Uterus (tissue), 4 donors: ENCODE data around the gene LRRC55. TPM values are rescaled to one million over a fixed set of nuclear protein-coding genes. Genes with fewer than 3 reads are reported as not detected.

Source experiments
- DNase-seq, 2 donors: peaks; one replicate each; pipeline ENCODE4 v3.0.0-alpha.2; 2019 to 2020
- H3K27ac ChIP-seq, 2 donors: fragments of 200-600 bp; sonication (generic); 1 replicate in 1 of 2; 2 replicates in 1 of 2; pipeline ENCODE4 v1.5.1; 2016 to 2018
- H3K27me3 ChIP-seq, 2 donors: fragments of 200-600 bp; sonication (generic); one replicate each; pipeline ENCODE4 v1.5.1; 2018 to 2019; ENCODE audit warnings: control low read depth in 1 of 2
- H3K36me3 ChIP-seq, 2 donors: fragments of 200-600 bp; sonication (generic); one replicate each; pipeline ENCODE4 v1.5.1; 2019; ENCODE audit warnings: control low read depth in 1 of 2
- H3K4me1 ChIP-seq, 2 donors: fragments of 200-600 bp; sonication (generic); one replicate each; pipeline ENCODE4 v1.5.1; 2018 to 2019; ENCODE audit warnings: control low read depth in 1 of 2
- H3K4me3 ChIP-seq, 2 donors: fragments of 200-600 bp; sonication (generic); 1 replicate in 1 of 2; 2 replicates in 1 of 2; pipeline ENCODE4 v1.5.1; 2018 to 2019; ENCODE audit warnings: mild to moderate bottlenecking in 1 of 2
- H3K9me3 ChIP-seq, 2 donors: fragments of 200-600 bp; sonication (generic); one replicate each; pipeline ENCODE4 v1.5.1; 2019; ENCODE audit warnings: control low read depth in 1 of 2
- CTCF ChIP-seq, 4 experiments: fragments of 200-600 bp in 2 of 4; fragments of 450-650 bp in 2 of 4; sonication (generic) in 2 of 4; IDR thresholded peaks; one replicate each; pipeline ENCODE4 v1.5.1; 2016 to 2019; ENCODE audit warnings: antibody characterized with exemption in 4 of 4, mild to moderate bottlenecking in 2 of 4, moderate library complexity in 1 of 4
- POLR2A ChIP-seq, 2 donors: fragments of 450-650 bp; IDR thresholded peaks; one replicate each; pipeline ENCODE4 v1.6.1; 2016; ENCODE audit warnings: antibody characterized with exemption in 2 of 2, mild to moderate bottlenecking in 1 of 2, moderate library complexity in 1 of 2
- intact Hi-C: fragments of 100-400 bp; cut with DNase I; formaldehyde crosslinking; loops from one replicate; pipeline ENCODE4 v1.15.1; 2023; ENCODE audit warnings: low total_unique reads
- total RNA-seq, 4 donors: library from RNA; depleted of rRNA in 3 of 4; stranded (reverse); fragments of >200 nt in 3 of 4; gene quantifications; one replicate each; pipeline versions ENCODE4 v1.1.0 to v1.2.4, GENCODE V29; 2014 to 2023
- donor health status: DM: yes; HTN: yes; CAD: no.

The LRRC55 gene
- total RNA-seq, 4 donors from 2014 or later, result 0.26 to 2.1 TPM; not detected in 2

- Histone ChIP-seq H3K36me3 (no peaks in the 10 kb centered on the region), H3K9me3 (no peaks in the 10 kb centered on the region), H3K4me3 (no peak overlapping the region), H3K4me1 (no peaks in the 10 kb centered on the region), H3K27me3 (no peaks in the 10 kb centered on the region), H3K27ac (no peak overlapping the region)
- intact Hi-C loops, result no loop called here
- TF ChIP-seq POLR2A (IDR thresholded peaks at IDR 0.05), result no peak
- no peak for TF ChIP-seq CTCF (IDR thresholded peaks at IDR 0.05)
- no peak for DNase-seq
Observed at GRCh38 chr11:57155400-57155799, 26.4 kb upstream of the LRRC55 start.

DNA sequence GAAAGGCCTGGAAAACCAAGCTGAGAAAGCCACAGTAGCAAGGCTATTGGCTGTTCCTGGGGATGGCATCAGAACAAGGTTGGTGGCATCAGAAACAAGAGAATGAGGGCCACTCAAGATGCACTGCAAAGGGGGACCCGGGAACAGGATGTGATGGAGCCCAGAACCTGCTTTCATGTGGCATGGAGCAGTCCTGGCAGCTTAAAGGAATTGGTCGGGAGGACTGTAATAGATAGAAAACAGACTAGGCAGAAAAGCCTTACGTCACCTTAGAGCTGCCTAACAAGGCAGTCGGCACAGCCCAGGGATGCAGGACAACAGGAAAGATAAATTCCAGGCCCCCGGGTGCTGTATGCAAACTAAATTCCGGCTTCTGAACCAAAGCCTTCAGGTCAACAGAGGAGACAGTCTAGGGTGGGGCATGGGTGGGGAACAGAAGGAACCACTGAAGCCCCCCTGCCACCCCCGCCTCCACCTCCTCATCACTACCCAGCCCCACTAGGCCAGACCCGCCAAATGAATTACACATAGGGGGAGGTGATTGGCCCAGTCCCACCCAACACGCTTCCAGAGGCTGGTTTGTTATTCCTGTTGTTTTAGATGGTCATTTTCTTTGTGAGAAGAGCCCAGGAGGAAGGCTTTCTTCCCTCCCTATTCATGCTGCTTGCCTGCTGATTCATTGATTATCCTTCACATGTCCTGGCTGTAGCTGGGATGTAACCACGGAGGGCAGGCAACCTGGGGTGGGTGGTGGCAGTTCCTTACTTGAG is 25.7 kb upstream of the LRRC55 start:
- Histone ChIP-seq H3K4me1 (no peaks in the 10 kb centered on the region), H3K4me3 (no peak overlapping the region), H3K27ac (no peak overlapping the region), H3K36me3 (no peaks in the 10 kb centered on the region), H3K27me3 (no peaks in the 10 kb centered on the region), H3K9me3 (no peaks in the 10 kb centered on the region)
- intact Hi-C loops, result no loop called here
- TF ChIP-seq POLR2A (IDR thresholded peaks at IDR 0.05), result no peak
- TF ChIP-seq CTCF (IDR thresholded peaks at IDR 0.05), result no peak
- no peak for DNase-seq

DNA sequence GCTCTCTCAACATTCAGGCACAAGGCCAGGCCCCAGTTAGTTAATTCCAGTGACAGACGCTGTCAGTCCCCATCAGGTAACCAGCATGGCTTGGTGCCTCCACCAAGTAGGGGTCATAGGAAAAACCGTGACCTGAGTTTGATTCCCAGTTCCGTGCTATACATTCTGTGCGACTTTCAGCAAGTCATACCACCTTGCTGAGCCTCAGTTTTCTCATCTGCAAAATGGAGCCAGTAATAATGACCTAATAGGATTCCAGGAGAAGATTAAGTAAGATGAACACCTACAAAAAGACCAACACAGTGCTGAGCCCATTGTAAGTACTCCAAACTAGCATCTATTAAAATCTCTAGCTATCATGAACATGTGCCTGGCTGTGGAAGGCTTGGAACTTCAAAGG is 24.8 kb upstream of the LRRC55 start:
- intact Hi-C loops, result no loop called here
- no peak for DNase-seq
- Histone ChIP-seq H3K9me3 (no peaks in the 10 kb centered on the region), H3K36me3 (no peaks in the 10 kb centered on the region), H3K4me3 (no peak overlapping the region), H3K27ac (no peak overlapping the region), H3K4me1 (no peaks in the 10 kb centered on the region), H3K27me3 (no peaks in the 10 kb centered on the region)
- TF ChIP-seq CTCF (IDR thresholded peaks at IDR 0.05), result no peak
- TF ChIP-seq POLR2A (IDR thresholded peaks at IDR 0.05), result no peak

- H3K27ac ChIP-seq, result no peak overlapping the region
- no peaks in the 10 kb centered on the region for H3K27me3 ChIP-seq
- TF ChIP-seq POLR2A (IDR thresholded peaks at IDR 0.05) (no peak), CTCF (IDR thresholded peaks at IDR 0.05) (no peak)
- DNase-seq, result no peak
- no peaks in the 10 kb centered on the region for H3K4me1 ChIP-seq
- intact Hi-C loops, result no loop called here
- H3K9me3 ChIP-seq, result no peaks in the 10 kb centered on the region
- no peaks in the 10 kb centered on the region for H3K36me3 ChIP-seq
- no peak overlapping the region for H3K4me3 ChIP-seq
Observed at GRCh38 chr11:57157624-57158023, 24.1 kb upstream of the LRRC55 start.

DNA sequence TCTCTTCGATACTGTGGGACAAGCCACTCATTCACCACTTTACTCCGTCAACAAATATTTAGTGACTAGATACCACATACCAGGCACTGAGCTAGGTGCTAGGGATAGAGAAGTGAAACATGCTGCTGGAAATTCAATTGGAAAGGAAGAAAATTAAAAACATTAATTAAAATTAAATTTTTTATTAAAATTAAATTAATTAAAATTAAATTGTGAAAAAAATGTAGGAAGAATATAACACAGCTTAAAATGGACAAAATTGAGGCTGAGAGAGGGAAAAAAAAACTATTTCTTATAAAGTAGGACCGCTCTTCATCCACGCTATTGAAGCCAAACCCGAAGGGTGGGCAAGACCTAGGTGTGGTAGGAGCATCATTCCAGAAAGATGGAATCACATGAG is 23.6 kb upstream of the LRRC55 start:
- H3K4me1 ChIP-seq, result no peaks in the 10 kb centered on the region
- no peaks in the 10 kb centered on the region for H3K36me3 ChIP-seq
- DNase-seq, result no peak
- no peak overlapping the region for H3K4me3 ChIP-seq
- H3K9me3 ChIP-seq, result no peaks in the 10 kb centered on the region
- TF ChIP-seq CTCF (IDR thresholded peaks at IDR 0.05), result no peak
- TF ChIP-seq POLR2A (IDR thresholded peaks at IDR 0.05), result no peak
- intact Hi-C loops, result no loop called here
- no peak overlapping the region for H3K27ac ChIP-seq
- H3K27me3 ChIP-seq, result no peaks in the 10 kb centered on the region
